ENCODE measurements around the gene IRAK2. TPM values are rescaled to one million over a fixed set of nuclear protein-coding genes. Genes with fewer than 3 reads are reported as not detected.
"Not testable (repeated sequence)": the region's sequence is repeated elsewhere in the genome, so short reads cannot be mapped to it uniquely, and the experiment has no call there.

Gene IRAK2
- total RNA-seq, 1 donor from 2014 or later, result 1.5 TPM

DNA sequence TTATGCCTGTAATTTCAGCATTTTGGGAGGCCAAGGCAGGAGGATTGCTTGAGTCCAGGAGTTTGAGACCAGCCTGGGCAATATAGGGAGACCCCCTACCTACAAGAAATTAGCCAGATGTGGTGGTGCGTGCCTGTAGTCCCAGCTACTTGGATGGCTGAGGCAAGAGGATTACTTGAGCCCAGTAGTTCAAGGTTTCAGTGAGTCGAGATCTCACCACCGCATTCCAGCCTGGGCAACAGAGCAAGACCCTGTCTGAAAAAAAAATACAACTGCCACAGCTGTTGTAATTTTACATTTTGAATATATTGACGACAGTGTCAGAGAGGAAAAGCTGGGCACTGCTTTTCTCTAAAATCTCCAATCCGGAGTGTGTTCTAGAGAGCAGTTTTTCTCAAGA is 104.7 kb downstream of the IRAK2 start:
- Mint-ChIP-seq H3K4me1 (ENCODE audit: unreplicated experiment) (peaks cover 13% of the 10 kb centered on the region), H3K27ac (ENCODE audit: unreplicated experiment) (no peak overlapping the region), H3K4me3 (ENCODE audit: unreplicated experiment) (no peak overlapping the region), H3K9me3 (ENCODE audit: unreplicated experiment) (no peaks in the 10 kb centered on the region), H3K36me3 (ENCODE audit: unreplicated experiment) (peaks cover 26% of the 10 kb centered on the region), H3K27me3 (ENCODE audit: unreplicated experiment) (no peaks in the 10 kb centered on the region)
- TF ChIP-seq, protein P1, sequence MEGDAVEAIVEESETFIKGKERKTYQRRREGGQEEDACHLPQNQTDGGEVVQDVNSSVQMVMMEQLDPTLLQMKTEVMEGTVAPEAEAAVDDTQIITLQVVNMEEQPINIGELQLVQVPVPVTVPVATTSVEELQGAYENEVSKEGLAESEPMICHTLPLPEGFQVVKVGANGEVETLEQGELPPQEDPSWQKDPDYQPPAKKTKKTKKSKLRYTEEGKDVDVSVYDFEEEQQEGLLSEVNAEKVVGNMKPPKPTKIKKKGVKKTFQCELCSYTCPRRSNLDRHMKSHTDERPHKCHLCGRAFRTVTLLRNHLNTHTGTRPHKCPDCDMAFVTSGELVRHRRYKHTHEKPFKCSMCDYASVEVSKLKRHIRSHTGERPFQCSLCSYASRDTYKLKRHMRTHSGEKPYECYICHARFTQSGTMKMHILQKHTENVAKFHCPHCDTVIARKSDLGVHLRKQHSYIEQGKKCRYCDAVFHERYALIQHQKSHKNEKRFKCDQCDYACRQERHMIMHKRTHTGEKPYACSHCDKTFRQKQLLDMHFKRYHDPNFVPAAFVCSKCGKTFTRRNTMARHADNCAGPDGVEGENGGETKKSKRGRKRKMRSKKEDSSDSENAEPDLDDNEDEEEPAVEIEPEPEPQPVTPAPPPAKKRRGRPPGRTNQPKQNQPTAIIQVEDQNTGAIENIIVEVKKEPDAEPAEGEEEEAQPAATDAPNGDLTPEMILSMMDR (IDR thresholded peaks at IDR 0.05), result no peak
- DNase-seq (ENCODE audit: extremely low spot score, unreplicated experiment), result no peak

DNA sequence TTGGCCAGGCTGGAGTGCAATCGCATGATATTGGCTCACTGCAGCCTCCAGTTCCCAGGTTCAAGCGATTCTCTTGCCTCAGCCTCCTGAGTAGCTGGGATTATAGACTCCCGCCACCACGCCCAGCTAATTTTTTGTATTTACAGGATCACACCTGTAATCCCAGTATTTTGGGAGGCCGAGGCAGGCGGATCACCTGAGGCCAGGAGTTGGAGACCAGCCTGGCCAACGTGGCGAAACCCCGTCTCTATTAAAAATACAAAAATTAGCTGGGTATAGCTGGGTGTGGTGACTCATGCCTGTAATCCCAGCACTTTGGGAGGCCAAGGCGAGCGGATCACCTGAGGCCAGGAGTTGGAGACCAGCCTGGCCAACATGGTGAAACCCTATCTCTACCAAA is 107.8 kb downstream of the IRAK2 start:
- H3K27ac Mint-ChIP-seq (ENCODE audit: unreplicated experiment); DNase-seq (ENCODE audit: extremely low spot score, unreplicated experiment); H3K4me3 Mint-ChIP-seq (ENCODE audit: unreplicated experiment); H3K27me3 Mint-ChIP-seq (ENCODE audit: unreplicated experiment); H3K9me3 Mint-ChIP-seq (ENCODE audit: unreplicated experiment): not testable (repeated sequence)
- Mint-ChIP-seq H3K4me1 (ENCODE audit: unreplicated experiment) (peaks cover 14% of the 10 kb centered on the region), H3K36me3 (ENCODE audit: unreplicated experiment) (peaks cover 14% of the 10 kb centered on the region)

DNA sequence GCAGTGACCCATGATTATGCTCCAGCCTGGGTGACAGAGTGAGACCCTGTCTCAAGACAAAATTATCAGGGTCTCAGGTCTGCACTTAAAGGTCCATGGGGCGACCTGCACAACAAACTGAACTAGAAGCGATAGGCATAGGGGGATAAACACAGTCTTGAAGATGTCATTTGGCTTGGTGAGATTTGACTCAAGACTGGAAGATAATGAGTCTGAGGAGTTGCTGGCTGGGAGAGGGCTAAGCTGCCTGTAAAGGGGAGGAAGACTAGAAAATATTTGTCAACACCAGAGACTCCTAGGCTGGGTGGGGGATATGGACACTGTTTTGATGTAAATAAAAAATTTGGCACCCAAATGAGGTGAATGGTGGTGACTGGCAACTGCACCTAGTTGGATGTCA is 108.3 kb downstream of the IRAK2 start:
- Mint-ChIP-seq H3K27me3 (ENCODE audit: unreplicated experiment) (no peaks in the 10 kb centered on the region), H3K27ac (ENCODE audit: unreplicated experiment) (peak overlapping the region; percentile 2), H3K36me3 (ENCODE audit: unreplicated experiment) (peaks cover 17% of the 10 kb centered on the region), H3K9me3 (ENCODE audit: unreplicated experiment) (no peaks in the 10 kb centered on the region), H3K4me3 (ENCODE audit: unreplicated experiment) (no peak overlapping the region), H3K4me1 (ENCODE audit: unreplicated experiment) (peaks cover 14% of the 10 kb centered on the region)
- DNase-seq (ENCODE audit: extremely low spot score, unreplicated experiment), result no peak
- TF ChIP-seq, protein P1 (IDR thresholded peaks at IDR 0.05), result no peak

DNA sequence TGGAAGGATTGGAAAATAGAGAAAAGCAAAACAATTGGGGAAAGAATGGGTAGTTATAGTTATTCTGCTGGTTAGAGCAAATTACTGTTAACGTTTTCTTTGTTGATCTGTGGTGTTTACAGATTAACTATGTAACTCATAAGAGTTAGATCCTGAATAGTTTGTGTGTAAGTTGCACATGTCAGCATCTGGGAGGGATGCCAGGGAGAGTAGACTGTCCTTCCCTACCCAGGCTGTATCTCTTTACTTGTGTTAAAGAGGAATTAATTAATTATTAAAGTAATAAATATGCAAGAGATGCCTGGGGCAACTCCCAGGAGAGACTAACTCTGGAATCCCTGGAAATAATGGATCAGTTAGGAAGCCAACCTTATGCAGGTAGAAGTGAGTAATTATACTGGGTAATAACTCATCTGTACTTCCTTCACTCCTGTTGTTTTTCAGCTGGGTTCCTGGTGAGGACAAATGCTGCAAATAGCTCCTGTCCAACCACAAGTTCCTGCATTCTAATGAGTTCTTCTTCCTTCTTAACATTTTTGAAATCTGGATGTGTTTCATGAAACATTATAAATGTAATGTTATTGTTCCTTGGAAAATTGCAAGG is 109.1 kb downstream of the IRAK2 start:
- Mint-ChIP-seq H3K27me3 (ENCODE audit: unreplicated experiment) (no peaks in the 10 kb centered on the region), H3K9me3 (ENCODE audit: unreplicated experiment) (no peaks in the 10 kb centered on the region), H3K4me1 (ENCODE audit: unreplicated experiment) (peaks cover 14% of the 10 kb centered on the region), H3K4me3 (ENCODE audit: unreplicated experiment) (no peak overlapping the region), H3K27ac (ENCODE audit: unreplicated experiment) (no peak overlapping the region), H3K36me3 (ENCODE audit: unreplicated experiment) (peaks cover 18% of the 10 kb centered on the region)
- DNase-seq (ENCODE audit: extremely low spot score, unreplicated experiment), result no peak
- TF ChIP-seq, protein P1 (IDR thresholded peaks at IDR 0.05), result no peak

DNA sequence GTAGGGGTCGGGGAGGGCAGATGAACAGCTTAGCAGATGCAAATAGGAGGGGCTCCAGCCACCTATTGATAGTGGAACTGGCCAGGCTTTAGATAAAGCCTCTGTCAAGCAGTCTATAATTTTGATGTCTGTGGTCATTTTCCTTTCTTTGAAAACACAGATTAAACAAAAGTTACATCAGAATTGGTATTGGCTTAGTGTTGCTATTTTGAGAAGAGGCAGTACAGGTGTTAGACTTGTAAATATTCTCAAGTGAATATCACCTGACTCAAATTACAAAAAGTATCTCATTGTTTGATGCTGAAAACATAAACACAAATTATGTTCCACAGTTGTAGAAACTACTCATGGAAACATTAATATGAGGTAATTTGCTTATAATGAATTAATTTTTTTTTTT is 109.9 kb downstream of the IRAK2 start:
- H3K27ac Mint-ChIP-seq (ENCODE audit: unreplicated experiment), result no peak overlapping the region
- no peak for DNase-seq (ENCODE audit: extremely low spot score, unreplicated experiment)
- TF ChIP-seq, protein P1 (IDR thresholded peaks at IDR 0.05), result no peak
- H3K9me3 Mint-ChIP-seq (ENCODE audit: unreplicated experiment), result no peaks in the 10 kb centered on the region
- peaks cover 22% of the 10 kb centered on the region for H3K36me3 Mint-ChIP-seq (ENCODE audit: unreplicated experiment)
- peaks cover 14% of the 10 kb centered on the region for H3K4me1 Mint-ChIP-seq (ENCODE audit: unreplicated experiment)
- H3K4me3 Mint-ChIP-seq (ENCODE audit: unreplicated experiment), result no peak overlapping the region
- H3K27me3 Mint-ChIP-seq (ENCODE audit: unreplicated experiment), result no peaks in the 10 kb centered on the region
